Measurements from ENCODE around the gene ARFIP1.
"Not testable (repeated sequence)": the region's sequence is repeated elsewhere in the genome, so short reads cannot be mapped to it uniquely, and the experiment has no call there.

ARFIP1 gene

DNA sequence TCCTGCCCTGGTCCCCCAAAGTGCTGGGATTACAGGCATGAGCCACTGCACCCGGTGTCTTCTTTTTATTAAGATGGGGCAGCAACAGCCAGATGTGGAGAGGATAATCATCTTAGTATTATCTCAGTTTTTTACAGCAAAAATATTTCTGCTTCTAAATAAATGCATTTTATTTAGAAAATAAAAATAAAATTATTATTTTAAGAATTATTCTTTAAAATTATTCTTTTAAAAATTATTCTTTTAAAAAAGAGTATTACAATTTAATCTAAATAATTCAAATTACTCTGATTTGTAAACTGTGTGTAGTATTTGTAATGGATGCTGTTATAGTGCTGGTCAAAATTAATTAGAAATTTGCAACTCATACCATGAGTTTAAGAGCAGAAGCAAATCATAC is 67.6 kb downstream of the ARFIP1 start:
- POLR2A ChIA-PET, result no interaction called here
- TF ChIP-seq, protein P1, sequence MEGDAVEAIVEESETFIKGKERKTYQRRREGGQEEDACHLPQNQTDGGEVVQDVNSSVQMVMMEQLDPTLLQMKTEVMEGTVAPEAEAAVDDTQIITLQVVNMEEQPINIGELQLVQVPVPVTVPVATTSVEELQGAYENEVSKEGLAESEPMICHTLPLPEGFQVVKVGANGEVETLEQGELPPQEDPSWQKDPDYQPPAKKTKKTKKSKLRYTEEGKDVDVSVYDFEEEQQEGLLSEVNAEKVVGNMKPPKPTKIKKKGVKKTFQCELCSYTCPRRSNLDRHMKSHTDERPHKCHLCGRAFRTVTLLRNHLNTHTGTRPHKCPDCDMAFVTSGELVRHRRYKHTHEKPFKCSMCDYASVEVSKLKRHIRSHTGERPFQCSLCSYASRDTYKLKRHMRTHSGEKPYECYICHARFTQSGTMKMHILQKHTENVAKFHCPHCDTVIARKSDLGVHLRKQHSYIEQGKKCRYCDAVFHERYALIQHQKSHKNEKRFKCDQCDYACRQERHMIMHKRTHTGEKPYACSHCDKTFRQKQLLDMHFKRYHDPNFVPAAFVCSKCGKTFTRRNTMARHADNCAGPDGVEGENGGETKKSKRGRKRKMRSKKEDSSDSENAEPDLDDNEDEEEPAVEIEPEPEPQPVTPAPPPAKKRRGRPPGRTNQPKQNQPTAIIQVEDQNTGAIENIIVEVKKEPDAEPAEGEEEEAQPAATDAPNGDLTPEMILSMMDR (IDR thresholded peaks at IDR 0.05; ENCODE audit: insufficient read depth, low read length, missing control alignments), result no peak
- CTCF ChIA-PET, result interaction anchor here (0.9 to 7.4 kb wide), 12 partner anchors 9 to 290 kb away, joined by 3 to 96 read pairs (median 5); no protein-coding TSS in a partner anchor
- H3K4me3 ChIP-seq (ENCODE audit: low read depth, low read length), result no peak overlapping the region
- DNase-seq (ENCODE audit: low read depth, low spot score), result no peak

DNA sequence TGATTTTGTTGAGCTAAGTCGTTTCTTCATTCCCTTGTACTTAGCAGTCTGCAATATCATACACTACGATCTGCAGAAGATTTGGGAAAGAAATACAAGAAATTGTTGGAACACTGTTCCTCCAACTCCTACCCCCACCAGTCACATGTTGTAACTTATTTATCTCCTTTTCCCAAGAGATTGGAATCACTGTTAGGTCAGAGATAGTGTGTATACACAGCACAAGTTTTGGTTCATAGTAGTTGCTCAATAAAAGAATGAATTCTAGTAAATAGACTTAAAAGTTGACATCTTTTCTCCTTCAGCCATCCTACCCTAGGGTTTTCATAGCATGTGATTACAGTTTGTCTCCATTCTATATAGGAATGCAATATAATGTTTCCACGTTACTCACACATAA is 68.8 kb downstream of the ARFIP1 start:
- ChIA-PET CTCF (interaction anchor here (0.6 to 7.4 kb wide), 12 partner anchors 8 to 439 kb away, joined by 3 to 96 read pairs (median 4); no protein-coding TSS in a partner anchor), POLR2A (no interaction called here)
- TF ChIP-seq, protein P1 (IDR thresholded peaks at IDR 0.05; ENCODE audit: insufficient read depth, low read length, missing control alignments), result no peak
- DNase-seq (ENCODE audit: low read depth, low spot score), result no peak
- H3K4me3 ChIP-seq (ENCODE audit: low read depth, low read length), result no peak overlapping the region

DNA sequence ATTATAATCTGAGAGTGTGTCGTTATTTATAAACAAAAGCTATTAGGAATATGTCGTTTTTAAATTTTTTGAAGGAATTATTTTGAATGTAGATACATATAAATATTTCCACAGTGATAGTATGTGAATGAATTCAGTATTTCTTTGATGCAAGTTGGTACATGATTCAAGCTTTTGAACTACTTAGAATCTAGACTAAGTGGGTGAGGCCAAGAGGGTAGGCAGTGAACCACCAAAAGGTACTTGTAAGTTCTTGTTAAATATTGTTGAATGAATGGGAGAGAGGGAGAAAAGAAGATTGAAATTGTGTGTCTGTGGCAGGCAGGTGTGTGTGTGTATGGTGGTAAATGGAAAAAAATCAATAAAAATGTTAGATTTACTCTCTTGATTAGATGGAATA is 69.6 kb downstream of the ARFIP1 start:
- no peak overlapping the region for H3K4me3 ChIP-seq (ENCODE audit: low read depth, low read length)
- ChIA-PET CTCF (interaction anchor here (0.6 to 7.4 kb wide), 8 partner anchors 8 to 293 kb away, joined by 3 to 96 read pairs (median 8); no protein-coding TSS in a partner anchor), POLR2A (no interaction called here)
- TF ChIP-seq, protein P1 (IDR thresholded peaks at IDR 0.05; ENCODE audit: insufficient read depth, low read length, missing control alignments), result no peak
- DNase-seq (ENCODE audit: low read depth, low spot score), result no peak

DNA sequence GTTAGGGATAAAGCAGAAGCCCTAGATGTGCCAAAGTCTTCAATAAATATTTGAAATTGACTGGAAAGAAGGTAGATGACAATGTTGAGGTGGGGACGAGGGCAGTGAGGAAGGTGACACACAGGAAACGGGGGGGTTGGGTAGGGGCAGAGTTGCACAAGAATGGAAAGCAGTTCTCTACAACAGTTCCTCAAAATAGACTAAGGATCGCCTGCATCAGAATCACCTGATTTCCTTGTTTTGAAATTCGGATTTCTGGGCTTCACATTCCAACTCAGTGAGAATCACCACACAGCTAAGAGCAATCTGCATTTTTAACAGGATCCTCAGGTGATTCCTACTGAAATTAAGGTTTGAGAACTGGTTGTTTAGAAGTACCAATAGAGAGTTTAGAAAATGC is 70.6 kb downstream of the ARFIP1 start:
- ChIA-PET CTCF (interaction anchor here (0.7 to 7.4 kb wide), 5 partner anchors 120 to 276 kb away, joined by 3 to 64 read pairs (median 6); no protein-coding TSS in a partner anchor), POLR2A (no interaction called here)
- DNase-seq (ENCODE audit: low read depth, low spot score), result no peak
- no peak overlapping the region for H3K4me3 ChIP-seq (ENCODE audit: low read depth, low read length)
- TF ChIP-seq, protein P1 (IDR thresholded peaks at IDR 0.05; ENCODE audit: insufficient read depth, low read length, missing control alignments), result no peak

DNA sequence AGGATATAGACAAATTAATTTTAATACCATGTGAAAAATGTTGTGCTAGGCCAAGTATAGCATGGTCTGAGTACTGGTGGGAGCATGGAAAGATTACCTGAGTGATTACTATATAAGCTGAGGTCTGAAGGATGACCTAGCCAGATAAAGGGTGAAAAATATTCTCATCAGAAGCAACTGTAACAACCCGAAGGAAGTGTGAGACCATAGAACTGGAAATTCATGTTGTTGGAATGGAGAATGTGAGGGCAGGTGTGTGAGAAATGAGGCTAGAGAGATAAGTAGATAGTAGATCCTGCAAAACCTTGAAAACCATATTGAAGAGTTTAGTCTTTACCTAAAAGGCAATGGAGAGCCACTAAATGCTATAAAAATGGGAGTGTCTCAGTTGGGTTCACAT is 71.5 kb downstream of the ARFIP1 start:
- TF ChIP-seq, protein P1 (IDR thresholded peaks at IDR 0.05; ENCODE audit: insufficient read depth, low read length, missing control alignments), result no peak
- DNase-seq (ENCODE audit: low read depth, low spot score), result no peak
- POLR2A ChIA-PET, result no interaction called here

DNA sequence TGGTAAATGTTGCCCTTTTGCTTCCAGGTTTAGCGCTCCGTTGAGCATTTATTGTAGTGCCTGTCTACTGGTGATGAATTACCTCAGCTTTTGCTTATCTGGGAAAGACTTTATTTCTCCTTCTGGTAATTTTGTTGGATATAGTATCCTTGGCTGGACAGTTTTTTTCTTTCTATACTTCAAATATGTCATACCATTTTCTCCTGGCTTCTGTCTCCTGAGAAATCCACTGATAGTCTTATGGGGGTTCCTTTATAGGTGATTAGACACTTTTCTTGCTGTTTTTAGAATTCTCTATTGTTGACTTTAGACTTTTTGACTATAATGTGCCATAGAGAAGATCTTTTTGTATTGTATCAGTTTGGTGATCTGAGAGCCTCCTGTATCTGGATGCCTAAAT is 73.5 kb downstream of the ARFIP1 start:
- ChIA-PET POLR2A (no interaction called here), CTCF (interaction anchor here (1.7 to 4.9 kb wide), 2 partner anchors 230 to 273 kb away, joined by 5 to 30 read pairs; no protein-coding TSS in a partner anchor)
- DNase-seq (ENCODE audit: low read depth, low spot score), result no peak
- H3K4me3 ChIP-seq (ENCODE audit: low read depth, low read length), result no peak overlapping the region
- TF ChIP-seq, protein P1 (IDR thresholded peaks at IDR 0.05; ENCODE audit: insufficient read depth, low read length, missing control alignments), result no peak

More for the DNA sequence above, 71.5 kb downstream of the ARFIP1 start:
- CTCF ChIA-PET, result interaction anchor here (0.9 to 7.4 kb wide), 5 partner anchors 11 to 275 kb away, joined by 3 to 64 read pairs (median 6); no protein-coding TSS in a partner anchor
- no peak overlapping the region for H3K4me3 ChIP-seq (ENCODE audit: low read depth, low read length)

DNA sequence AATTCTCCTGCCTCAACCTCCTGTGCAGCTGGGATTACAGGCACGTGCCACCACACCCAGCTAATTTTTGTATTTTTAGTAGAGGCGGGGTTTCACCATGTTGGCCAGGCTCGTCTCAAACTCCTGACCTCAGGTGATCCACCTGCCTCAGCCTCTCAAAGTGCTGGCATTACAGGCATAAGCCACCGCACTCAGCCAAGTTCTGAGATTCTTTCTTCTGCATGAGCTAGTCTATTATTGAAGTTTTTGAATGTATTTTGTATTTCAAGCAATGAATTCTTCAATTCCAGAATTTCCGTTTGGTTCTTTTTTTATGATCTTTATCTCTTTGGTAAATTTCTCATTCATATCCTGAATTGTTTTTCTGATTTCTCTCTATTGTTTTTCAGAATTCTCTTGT is 74.3 kb downstream of the ARFIP1 start:
- DNase-seq (ENCODE audit: low read depth, low spot score); H3K4me3 ChIP-seq (ENCODE audit: low read depth, low read length); POLR2A ChIA-PET: not testable (repeated sequence)
- CTCF ChIA-PET, result interaction anchor here (1.9 to 4.9 kb wide), 2 partner anchors 229 to 273 kb away, joined by 6 to 30 read pairs; no protein-coding TSS in a partner anchor
